ENCODE measurements around the gene RALGPS1.

RALGPS1 gene

GRCh38 chr9:127264462-127265219 lies 350.1 kb downstream of the RALGPS1 start, which contains the start of gene GARNL3:
Gene GARNL3, plus strand, starts transcription at chr9:127264774. Its CDS starts 104 bp downstream, at chr9:127264878.
- no peak for DNase-seq

- DNase-seq: no peak
Measured at GRCh38 chr9:127267793-127268525, 353.4 kb downstream of the RALGPS1 start.

- DNase-seq: no peak
Measured at GRCh38 chr9:127269449-127269848, 354.9 kb downstream of the RALGPS1 start.

Measured in T-helper 9 cell (primary cell).